Measurements from ENCODE around the gene ATPAF1. TPM values are rescaled to one million over a fixed set of nuclear protein-coding genes. Genes with fewer than 3 reads are reported as not detected.

ATPAF1 gene
- total and polyA plus RNA-seq, 10 of the 15 experiments (the other 5 are each of a cell fraction or from before 2014, with no cell fraction given), result 15.2 to 93.5 (median 48.4) TPM

- Histone ChIP-seq H2AFZ (ENCODE audit: control insufficient read depth, low read depth, low read length) (no peak overlapping the region), H3K79me2 (ENCODE audit: control insufficient read depth, insufficient read depth, low read length) (no peaks in the 10 kb centered on the region), H3K27ac (ENCODE audit: control insufficient read depth, insufficient read depth) (no peak overlapping the region), H3K27me3 (replicated peaks in 1 of 2; ENCODE audit: control insufficient read depth in 2 of 2, insufficient read depth in 2 of 2, low read length in 1 of 2) (no peaks in the 10 kb centered on the region), H4K20me1 (ENCODE audit: control insufficient read depth, insufficient read depth) (no peaks in the 10 kb centered on the region), H3K4me3 (no peak overlapping the region), H3K4me1 (ENCODE audit: control insufficient read depth, insufficient read depth, low read length) (no peaks in the 10 kb centered on the region), H3K4me2 (ENCODE audit: control insufficient read depth, insufficient read depth) (no peak overlapping the region), H3K9ac (ENCODE audit: control insufficient read depth, insufficient read depth, low read length) (no peak overlapping the region), H3K36me3 (ENCODE audit: control insufficient read depth in 2 of 2, insufficient read depth in 2 of 2, low read length in 1 of 2) (peaks cover 9 to 13% of the 10 kb centered on the region in 2 experiments), H3K9me3 (replicated peaks; ENCODE audit: control insufficient read depth, insufficient read depth, low read length) (no peaks in the 10 kb centered on the region)
- no peak for DNase-seq (ENCODE audit: low read depth, low spot score)
- in situ Hi-C loops (cut with MboI) (no loop called here), intact Hi-C loops (cut with micrococcal nuclease; ENCODE audit: unreplicated experiment) (no loop called here)
- ChIA-PET RAD21 (ENCODE audit: unreplicated experiment) (interaction anchor here (0.7 kb wide), 1 partner anchor 74 kb away, joined by 3 read pairs; no protein-coding TSS in a partner anchor), SMC1A (ENCODE audit: uncharacterized antibody, unreplicated experiment) (interaction anchor here (1.3 to 1.5 kb wide), 2 partner anchors 15 to 29 kb away, joined by 3 to 6 read pairs; partner anchors contain the start of gene EFCAB14), POLR2A (interaction anchor here (0.6 to 0.7 kb wide), 3 partner anchors 90 to 1638 kb away, joined by 3 to 4 read pairs (median 4); no protein-coding TSS in a partner anchor), CTCF (interaction anchor here (0.6 to 1.0 kb wide), 2 partner anchors 9 to 602 kb away, joined by 3 to 4 read pairs; no protein-coding TSS in a partner anchor)
- FAIRE-seq, result no peak
- no TSS peak for BruUV-seq (replicated peaks)
- 73% methylated on average over 3 of the region's 3 CpGs for WGBS (ENCODE audit: insufficient coverage, insufficient replicate concordance, low lambda C conversion rate, missing lambda C conversion rate)
- ATAC-seq, result no peak
- TF ChIP-seq E2F4 (IDR thresholded peaks at IDR 0.05; ENCODE audit: low read depth, low read length) (no peak), SMARCA5 (IDR thresholded peaks at IDR 0.05) (no peak), MTA2 (IDR thresholded peaks at IDR 0.05; ENCODE audit: low read depth) (no peak), SMC3 (IDR thresholded peaks at IDR 0.05; ENCODE audit: borderline replicate concordance, low read length) (no peak), SMAD1 (IDR thresholded peaks at IDR 0.05; ENCODE audit: low read depth, partially characterized antibody) (no peak), ZNF687 (IDR thresholded peaks at IDR 0.05) (no peak), NR2F1 (conservative IDR thresholded peaks at IDR 0.05) (no peak), BHLHE40 (IDR thresholded peaks at IDR 0.05; ENCODE audit: borderline replicate concordance in 1 of 2, low read depth in 2 of 2, low read length in 1 of 2) (no peak), IKZF2 (IDR thresholded peaks at IDR 0.05) (no peak), ZBTB4 (CRISPR knock-in tag; IDR thresholded peaks at IDR 0.05) (no peak)
Observed at GRCh38 chr1:46703927-46704641, 35.9 kb upstream of the ATPAF1 start.
